HepG2 (cell line): Measurements from ENCODE around the gene MRPS18C. TPM values are rescaled to one million over a fixed set of nuclear protein-coding genes. Genes with fewer than 3 reads are reported as not detected.

ENCODE experiments used
- BRF2 ChIP-seq: sonication (generic); formaldehyde crosslinking; IDR thresholded peaks from 2 replicates; pipeline ENCODE4 v1.8.1; 2022; ENCODE audit warnings: mild to moderate bottlenecking, missing genetic modification reagents
- ELF4 ChIP-seq: sonication (generic); formaldehyde crosslinking; IDR thresholded peaks from 2 replicates; pipeline ENCODE4 v1.5.0; 2020; ENCODE audit warnings: missing genetic modification reagents, mild to moderate bottlenecking, moderate library complexity, borderline replicate concordance
- GATAD1 ChIP-seq: IDR thresholded peaks from 2 replicates; pipeline ENCODE4 v1.6.1; 2016; ENCODE audit warnings: missing genetic modification reagents, missing compliant biosample characterization
- GPN1 ChIP-seq: sonication (generic); formaldehyde crosslinking; IDR thresholded peaks from 2 replicates; pipeline ENCODE4 v1.5.1; 2020; ENCODE audit warnings: missing genetic modification reagents, borderline replicate concordance
- HDAC1 ChIP-seq: sonication (generic); formaldehyde crosslinking; IDR thresholded peaks from 2 replicates; pipeline ENCODE4 v1.5.1; 2020; ENCODE audit warnings: mild to moderate bottlenecking, missing genetic modification reagents
- MAFG ChIP-seq: sonication (generic); formaldehyde crosslinking; IDR thresholded peaks from 2 replicates; pipeline ENCODE4 v1.5.1; 2020; ENCODE audit warnings: mild to moderate bottlenecking, missing genetic modification reagents
- MYPOP ChIP-seq: sonication (generic); formaldehyde crosslinking; IDR thresholded peaks from 2 replicates; pipeline ENCODE4 v1.8.1; 2023; ENCODE audit warnings: mild to moderate bottlenecking, moderate library complexity, missing genetic modification reagents
- RNF219 ChIP-seq: sonication (generic); formaldehyde crosslinking; IDR thresholded peaks from 2 replicates; pipeline ENCODE4 v1.5.0; 2020; ENCODE audit warnings: mild to moderate bottlenecking, missing genetic modification reagents
- SIN3A ChIP-seq: IDR thresholded peaks from 2 replicates; pipeline ENCODE4 v1.6.1; 2011; ENCODE audit warnings: low read depth, mild to moderate bottlenecking, control low read depth, low read length, borderline replicate concordance
- SNRNP70 ChIP-seq: fragments of 200-400 bp; formaldehyde crosslinking; IDR thresholded peaks from 2 replicates; pipeline ENCODE4 v1.6.1; 2017; ENCODE audit warnings: mild to moderate bottlenecking, low read depth, low read length, moderate library complexity
- XRCC5 ChIP-seq: fragments of 200-400 bp; formaldehyde crosslinking; optimal IDR thresholded peaks from 2 replicates; pipeline ENCODE3; 2017; ENCODE audit warnings: mild to moderate bottlenecking, low read length
- ZNF224 ChIP-seq: sonication (generic); formaldehyde crosslinking; IDR thresholded peaks from 2 replicates; pipeline ENCODE4 v1.5.0; 2020; ENCODE audit warnings: mild to moderate bottlenecking, missing genetic modification reagents
- ZNF230 ChIP-seq: sonication (generic); formaldehyde crosslinking; IDR thresholded peaks from 2 replicates; pipeline ENCODE4 v1.4.0; 2020; ENCODE audit warnings: mild to moderate bottlenecking, missing genetic modification reagents
- ZNF44 ChIP-seq: sonication (generic); formaldehyde crosslinking; IDR thresholded peaks from 2 replicates; pipeline ENCODE4 v1.5.1; 2020; ENCODE audit warnings: mild to moderate bottlenecking, missing genetic modification reagents
- ZNF569 ChIP-seq: sonication (generic); formaldehyde crosslinking; IDR thresholded peaks from 2 replicates; pipeline ENCODE4 v1.5.0; 2020; ENCODE audit warnings: mild to moderate bottlenecking, missing genetic modification reagents, moderate library complexity, borderline replicate concordance
- ZNF614 ChIP-seq: IDR thresholded peaks from 2 replicates; pipeline ENCODE4 v1.6.1; 2018; ENCODE audit warnings: missing biosample characterization, missing genetic modification reagents, inconsistent platforms, borderline replicate concordance
- ZNF746 ChIP-seq: sonication (generic); formaldehyde crosslinking; IDR thresholded peaks from 2 replicates; pipeline ENCODE4 v1.8.0; 2022; ENCODE audit warnings: mild to moderate bottlenecking, missing genetic modification reagents
- ZNF781 ChIP-seq: sonication (generic); formaldehyde crosslinking; IDR thresholded peaks from 2 replicates; pipeline ENCODE4 v1.5.1; 2020; ENCODE audit warnings: borderline replicate concordance, mild to moderate bottlenecking, missing genetic modification reagents; ENCODE audit errors: not compliant biosample characterization
- polyA plus RNA-seq, 8 experiments: library from polyadenylated mRNA; depleted of rRNA in 3 of 8; stranded (reverse) in 7 of 8; unstranded in 1 of 8; fragments of >200 nt; fragmentation: Illumina TruSeq in 4 of 8; extraction: Trizol in 4 of 8; gene quantifications; 2 replicates each; pipeline versions ENCODE4 v1.2.1 to v1.2.3, GENCODE V29; 2011 to 2016; ENCODE audit warnings: low read depth in 4 of 8, missing spikeins in 1 of 8, mixed read lengths in 1 of 8; ENCODE audit not compliant: insufficient read depth in 1 of 8
- total RNA-seq, 5 experiments: library from RNA; depleted of rRNA; stranded (reverse); fragments of >200 nt; fragmentation: Illumina TruSeq; extraction: Trizol; gene quantifications; 2 replicates each; pipeline ENCODE4 v1.2.3, GENCODE V29; 2016; ENCODE audit warnings: low read depth in 1 of 5
- TF ChIP-seq, protein P1 (sequence below): sonication (generic); formaldehyde crosslinking; conservative IDR thresholded peaks from 2 replicates; pipeline ENCODE4 v1.8.1; 2023; ENCODE audit warnings: missing genetic modification reagents
- TF ChIP-seq, protein P2 (sequence below): sonication (generic); formaldehyde crosslinking; IDR thresholded peaks from 2 replicates; pipeline ENCODE4 v1.5.1; 2020; ENCODE audit warnings: mild to moderate bottlenecking, missing genetic modification reagents, moderate library complexity

MRPS18C gene
- total and polyA plus RNA-seq, 2 of the 13 experiments (the other 11 are each of a cell fraction or from before 2014, with no cell fraction given) = 45.4 to 124 TPM

DNA sequence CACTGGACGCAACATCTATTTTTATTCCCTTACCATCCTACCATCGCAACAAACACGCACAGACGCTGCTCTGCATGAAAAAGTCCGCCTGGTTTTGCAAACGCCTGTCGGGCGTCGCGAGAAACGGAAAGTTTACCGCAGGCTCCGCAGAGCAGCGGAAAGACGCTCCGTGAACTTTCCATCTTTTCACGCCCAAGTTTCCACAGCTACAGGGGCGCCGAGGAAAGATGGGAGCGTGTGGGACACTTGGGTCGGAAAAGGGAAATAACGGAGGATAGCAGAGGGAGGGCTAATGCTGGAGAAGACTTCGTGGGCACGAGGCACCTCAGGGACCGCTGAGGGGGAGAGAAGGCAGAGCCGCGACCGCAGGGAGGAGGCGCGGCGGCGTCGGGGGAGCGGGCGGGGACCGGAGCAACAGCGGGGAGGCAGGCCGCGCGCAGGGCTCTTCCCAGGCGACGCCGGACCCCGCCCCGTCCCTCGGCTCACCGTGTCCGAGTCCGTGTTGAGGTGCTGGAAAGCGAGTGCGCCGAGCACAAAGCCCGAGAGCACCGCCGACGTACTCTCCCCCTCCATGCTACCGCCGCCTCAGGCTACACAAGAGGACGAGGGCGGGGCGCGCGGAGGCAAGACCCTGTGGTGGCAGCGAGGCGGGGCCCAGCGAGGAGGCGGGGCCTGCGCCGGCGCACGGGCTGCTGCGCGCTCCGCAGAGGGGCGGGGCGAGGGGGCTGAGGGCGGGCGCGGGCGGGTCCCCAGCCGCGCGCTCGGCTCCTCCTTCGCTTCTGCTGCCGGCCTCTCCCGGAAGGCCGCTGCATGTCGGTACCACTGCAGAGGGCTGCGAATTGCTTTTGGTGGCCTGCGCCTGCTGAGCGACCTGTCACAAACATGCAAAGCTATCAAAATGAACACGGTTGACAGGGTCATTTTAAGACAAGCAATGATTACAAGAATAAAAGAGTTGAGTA lies 28.9 kb downstream of the MRPS18C start, which contains the start of gene ABRAXAS1 (continued):
- TF ChIP-seq MYPOP (CRISPR knock-in tag) (peak; percentile 94), HDAC1 (CRISPR knock-in tag) (peak; percentile 60), ZNF224 (peak; percentile 63; the same call in 1 of the 2 replicates), MAFG (CRISPR knock-in tag) (0 out of 2 replicates have a peak, but pooled peaks have one; percentile 53), ZNF614 (CRISPR knock-in tag) (peak; percentile 78), SNRNP70 (no peak), GPN1 (CRISPR knock-in tag) (no peak), ELF4 (CRISPR knock-in tag) (no peak), ZNF746 (peak; percentile 84), XRCC5 (no peak), ZNF230 (CRISPR knock-in tag) (peak; percentile 57; the same call in 1 of the 2 replicates), ZNF44 (0 out of 2 replicates have a peak, but pooled peaks have one; percentile 60), GATAD1 (CRISPR knock-in tag) (peak; percentile 66; the same call in 1 of the 2 replicates), RNF219 (CRISPR knock-in tag) (0 out of 2 replicates have a peak, but pooled peaks have one; percentile 33), ZNF569 (CRISPR knock-in tag) (no peak), BRF2 (peak; percentile 91), SIN3A (peak; percentile 88; the same call in 1 of the 2 replicates), ZNF781 (CRISPR knock-in tag) (peak; percentile 67)
- TF ChIP-seq, protein P1, sequence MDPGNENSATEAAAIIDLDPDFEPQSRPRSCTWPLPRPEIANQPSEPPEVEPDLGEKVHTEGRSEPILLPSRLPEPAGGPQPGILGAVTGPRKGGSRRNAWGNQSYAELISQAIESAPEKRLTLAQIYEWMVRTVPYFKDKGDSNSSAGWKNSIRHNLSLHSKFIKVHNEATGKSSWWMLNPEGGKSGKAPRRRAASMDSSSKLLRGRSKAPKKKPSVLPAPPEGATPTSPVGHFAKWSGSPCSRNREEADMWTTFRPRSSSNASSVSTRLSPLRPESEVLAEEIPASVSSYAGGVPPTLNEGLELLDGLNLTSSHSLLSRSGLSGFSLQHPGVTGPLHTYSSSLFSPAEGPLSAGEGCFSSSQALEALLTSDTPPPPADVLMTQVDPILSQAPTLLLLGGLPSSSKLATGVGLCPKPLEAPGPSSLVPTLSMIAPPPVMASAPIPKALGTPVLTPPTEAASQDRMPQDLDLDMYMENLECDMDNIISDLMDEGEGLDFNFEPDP (CRISPR knock-in tag) = no peak
- TF ChIP-seq, protein P2, sequence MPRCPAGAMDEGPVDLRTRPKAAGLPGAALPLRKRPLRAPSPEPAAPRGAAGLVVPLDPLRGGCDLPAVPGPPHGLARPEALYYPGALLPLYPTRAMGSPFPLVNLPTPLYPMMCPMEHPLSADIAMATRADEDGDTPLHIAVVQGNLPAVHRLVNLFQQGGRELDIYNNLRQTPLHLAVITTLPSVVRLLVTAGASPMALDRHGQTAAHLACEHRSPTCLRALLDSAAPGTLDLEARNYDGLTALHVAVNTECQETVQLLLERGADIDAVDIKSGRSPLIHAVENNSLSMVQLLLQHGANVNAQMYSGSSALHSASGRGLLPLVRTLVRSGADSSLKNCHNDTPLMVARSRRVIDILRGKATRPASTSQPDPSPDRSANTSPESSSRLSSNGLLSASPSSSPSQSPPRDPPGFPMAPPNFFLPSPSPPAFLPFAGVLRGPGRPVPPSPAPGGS (CRISPR knock-in tag) = peak; percentile 86; the same call in 1 of the 2 replicates
